Measurements from ENCODE around the gene DDN.

The DDN gene

DNA sequence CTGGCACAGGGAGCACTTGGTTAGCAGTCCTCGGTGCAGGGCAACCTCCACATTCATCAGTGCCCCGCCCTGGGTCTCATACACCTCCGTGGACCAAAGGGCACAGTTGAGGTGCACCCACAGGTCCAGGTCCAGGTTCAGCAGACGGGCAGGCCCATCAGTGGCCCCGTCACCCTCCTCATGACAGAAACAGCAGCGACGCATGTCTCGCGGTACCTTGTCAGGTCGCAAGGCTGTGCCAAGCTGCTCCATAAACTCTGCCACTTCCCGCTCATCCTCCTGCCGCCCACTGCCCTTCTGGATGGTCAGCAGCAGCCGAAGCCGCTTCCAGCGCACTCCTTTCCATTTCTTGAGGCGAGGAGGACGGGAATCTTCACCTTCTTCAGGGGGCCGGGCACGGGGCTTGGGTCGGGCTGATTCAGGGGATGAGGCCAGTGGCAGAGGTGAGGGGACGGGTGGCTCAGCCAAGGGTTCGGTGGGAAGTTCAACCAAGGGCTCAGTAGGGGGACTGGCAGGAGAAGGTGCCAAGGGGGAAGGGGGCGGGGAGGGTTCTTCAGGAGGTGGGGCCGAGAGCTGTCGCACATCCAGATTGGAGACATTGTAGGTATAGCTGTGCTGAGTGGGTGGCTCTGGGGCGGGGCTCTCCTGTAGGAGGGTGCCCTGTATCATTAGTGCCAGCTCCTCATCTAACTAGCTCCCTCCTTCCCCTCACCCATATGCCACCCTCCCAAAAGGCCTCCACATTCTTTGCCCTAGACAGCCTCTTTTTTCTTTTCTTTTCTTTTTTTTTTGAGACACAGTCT lies 27.7 kb upstream of the DDN start:
- TF ChIP-seq CTCF (IDR thresholded peaks at IDR 0.05; ENCODE audit: low read depth, low read length, missing control alignments), result no peak

DNA sequence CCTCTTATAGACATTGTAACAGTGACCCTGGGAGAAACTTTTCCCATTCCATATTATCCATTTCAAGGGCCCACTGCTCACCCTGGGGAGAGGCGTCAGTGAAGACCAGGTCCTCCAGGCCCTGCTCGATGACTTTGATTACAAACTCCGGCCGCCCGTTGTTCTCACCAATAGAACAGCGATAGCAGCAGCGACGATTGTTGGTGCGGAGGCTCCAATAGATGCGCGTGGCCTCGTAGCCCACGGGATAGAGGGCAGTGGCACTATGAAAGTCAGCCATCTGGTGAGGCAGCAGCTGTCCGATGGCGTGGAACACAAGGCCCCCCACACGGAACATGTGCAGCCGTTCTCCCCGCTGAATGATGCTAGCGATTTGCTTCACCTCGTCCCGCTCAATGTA lies 26.9 kb upstream of the DDN start:
- no peak for TF ChIP-seq CTCF (IDR thresholded peaks at IDR 0.05; ENCODE audit: low read depth, low read length, missing control alignments)
- in situ Hi-C loops (cut with HindIII; ENCODE audit: low sequenced_read_pairs), result no loop called here
- H3K4me3 ChIP-seq (ENCODE audit: low read depth, low read length), result no peak overlapping the region
- DNase-seq (ENCODE audit: low read depth), result no peak

More for the DNA sequence above, 27.7 kb upstream of the DDN start:
- no peak for DNase-seq (ENCODE audit: low read depth)
- in situ Hi-C loops (cut with HindIII; ENCODE audit: low sequenced_read_pairs), result no loop called here
- no peak overlapping the region for H3K4me3 ChIP-seq (ENCODE audit: low read depth, low read length)

GRCh38 chr12:49025463-49025862 lies 26.3 kb upstream of the DDN start:
- in situ Hi-C loops (cut with HindIII; ENCODE audit: low sequenced_read_pairs), result no loop called here
- no peak overlapping the region for H3K4me3 ChIP-seq (ENCODE audit: low read depth, low read length)
- no peak for DNase-seq (ENCODE audit: low read depth)
- TF ChIP-seq CTCF (IDR thresholded peaks at IDR 0.05; ENCODE audit: low read depth, low read length, missing control alignments), result no peak

DNA sequence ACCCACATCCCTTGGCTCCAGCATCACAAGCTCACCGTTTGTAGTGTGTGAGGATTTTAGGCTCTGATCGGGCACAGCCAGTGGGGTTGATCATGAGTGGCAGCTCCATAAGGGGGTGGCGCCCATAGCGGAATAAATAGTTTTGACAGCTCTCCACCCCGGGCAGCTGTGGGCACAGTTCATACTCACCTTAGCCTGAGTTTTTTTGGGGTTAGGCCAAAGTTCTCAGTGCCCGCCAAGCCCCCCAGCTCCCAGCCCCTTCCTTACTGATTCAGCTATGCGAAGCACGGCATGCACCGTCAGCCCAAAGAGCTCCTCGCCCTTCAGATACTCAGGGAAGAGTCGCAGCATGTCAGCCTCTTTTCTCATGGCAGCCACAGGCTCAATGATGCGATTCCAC lies 25.4 kb upstream of the DDN start:
- in situ Hi-C loops (cut with HindIII; ENCODE audit: low sequenced_read_pairs), result no loop called here
- no peak for DNase-seq (ENCODE audit: low read depth)
- no peak overlapping the region for H3K4me3 ChIP-seq (ENCODE audit: low read depth, low read length)
- TF ChIP-seq CTCF (IDR thresholded peaks at IDR 0.05; ENCODE audit: low read depth, low read length, missing control alignments), result no peak

DNA sequence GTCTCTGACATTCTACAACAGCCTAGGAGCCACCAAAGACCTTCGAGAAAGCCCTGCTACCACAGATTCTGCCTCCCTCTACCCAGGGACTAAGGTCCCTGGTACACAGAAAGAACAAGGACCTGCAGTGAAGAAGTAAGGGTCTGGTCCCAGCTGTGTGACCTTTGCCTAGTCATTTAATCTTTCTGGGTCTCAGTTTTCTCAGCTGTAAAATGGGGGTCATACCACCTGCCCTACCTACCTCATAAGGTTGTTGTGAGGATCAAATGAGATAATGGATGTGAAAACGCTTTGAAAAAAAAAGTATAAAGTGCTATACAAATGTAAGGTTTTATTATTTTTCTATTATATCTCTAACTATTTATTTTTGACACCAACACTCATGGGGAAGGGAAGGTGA lies 24.6 kb upstream of the DDN start:
- no peak for TF ChIP-seq CTCF (IDR thresholded peaks at IDR 0.05; ENCODE audit: low read depth, low read length, missing control alignments)
- in situ Hi-C loops (cut with HindIII; ENCODE audit: low sequenced_read_pairs), result no loop called here
- no peak overlapping the region for H3K4me3 ChIP-seq (ENCODE audit: low read depth, low read length)
- no peak for DNase-seq (ENCODE audit: low read depth)

GRCh38 chr12:49022558-49023178 lies 23.5 kb upstream of the DDN start:
- no peak for TF ChIP-seq CTCF (IDR thresholded peaks at IDR 0.05; ENCODE audit: low read depth, low read length, missing control alignments)
- no peak overlapping the region for H3K4me3 ChIP-seq (ENCODE audit: low read depth, low read length)
- in situ Hi-C loops (cut with HindIII; ENCODE audit: low sequenced_read_pairs), result no loop called here
- DNase-seq (ENCODE audit: low read depth), result no peak
